GM21390 (cell line): Measurements from ENCODE around the gene COL4A2.

Source experiments
- ATAC-seq: cut with Tn5 transposase; IDR thresholded peaks from one replicate; pipeline ENCODE4 v1.9.1; 2021; ENCODE audit not compliant: unreplicated experiment

Gene COL4A2

DNA sequence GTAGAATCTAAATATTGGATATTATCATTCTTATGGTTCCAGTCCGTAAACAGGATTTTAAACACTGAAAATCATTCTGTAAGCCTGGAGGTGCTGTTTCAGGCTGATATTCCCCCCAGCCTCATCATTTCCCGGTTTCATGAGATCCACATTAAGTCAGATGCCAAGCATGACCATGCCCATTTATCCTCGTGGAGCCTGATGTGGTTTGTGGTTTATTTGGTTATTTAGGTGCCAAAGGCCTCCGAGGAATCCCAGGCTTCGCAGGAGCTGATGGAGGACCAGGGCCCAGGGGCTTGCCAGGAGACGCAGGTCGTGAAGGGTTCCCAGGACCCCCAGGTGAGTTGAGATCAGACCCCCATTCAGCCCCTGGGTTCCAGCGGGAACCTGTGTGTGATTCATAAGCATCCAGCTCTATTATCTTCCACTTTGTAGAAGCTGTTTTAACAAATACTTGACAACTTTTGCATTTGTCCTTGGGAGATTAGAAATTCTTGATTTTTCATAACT, 162.0 kb downstream of the COL4A2 start:
- ATAC-seq, result no peak

- no peak for ATAC-seq
Measured at GRCh38 chr13:110469597-110469996, 162.5 kb downstream of the COL4A2 start.

- ATAC-seq, result no peak
Measured at GRCh38 chr13:110470272-110471009, 163.4 kb downstream of the COL4A2 start.

GRCh38 chr13:110471156-110471832, 164.2 kb downstream of the COL4A2 start:
- peak; percentile 57 for ATAC-seq

DNA sequence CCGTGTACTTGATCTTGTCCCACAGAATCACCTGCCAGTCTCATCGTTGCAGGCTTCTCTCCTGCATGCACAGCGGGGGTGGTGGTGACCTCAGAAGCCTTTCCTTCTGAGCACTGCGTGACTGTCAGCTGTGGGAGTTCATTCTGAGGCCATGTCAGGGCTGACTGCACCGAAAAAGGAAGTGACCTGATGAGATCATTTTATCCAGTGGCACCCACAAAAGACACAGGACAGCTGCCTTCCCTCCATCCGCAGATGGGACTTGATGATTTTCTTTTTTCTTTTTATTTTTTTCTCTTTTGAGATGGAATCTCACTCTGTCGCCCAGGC, 164.7 kb downstream of the COL4A2 start:
- ATAC-seq, result peak; percentile 98

- no peak for ATAC-seq
Measured at GRCh38 chr13:110472904-110473563, 165.9 kb downstream of the COL4A2 start.

DNA sequence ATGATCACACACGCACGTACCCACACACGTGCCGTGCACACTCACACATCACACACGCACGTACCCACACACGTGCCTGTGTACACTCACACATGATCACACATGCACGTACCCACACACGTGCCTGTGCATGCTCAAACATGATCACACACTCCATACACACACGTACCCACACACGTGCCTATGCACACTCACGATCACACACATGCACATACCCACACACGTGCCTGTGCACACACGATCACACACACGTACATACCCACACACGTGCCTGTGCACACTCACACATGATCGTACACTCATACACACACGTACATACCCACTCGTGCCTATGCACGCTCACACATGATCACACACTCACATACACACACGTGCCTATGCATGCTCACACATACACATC, 167.6 kb downstream of the COL4A2 start:
- no peak for ATAC-seq

DNA sequence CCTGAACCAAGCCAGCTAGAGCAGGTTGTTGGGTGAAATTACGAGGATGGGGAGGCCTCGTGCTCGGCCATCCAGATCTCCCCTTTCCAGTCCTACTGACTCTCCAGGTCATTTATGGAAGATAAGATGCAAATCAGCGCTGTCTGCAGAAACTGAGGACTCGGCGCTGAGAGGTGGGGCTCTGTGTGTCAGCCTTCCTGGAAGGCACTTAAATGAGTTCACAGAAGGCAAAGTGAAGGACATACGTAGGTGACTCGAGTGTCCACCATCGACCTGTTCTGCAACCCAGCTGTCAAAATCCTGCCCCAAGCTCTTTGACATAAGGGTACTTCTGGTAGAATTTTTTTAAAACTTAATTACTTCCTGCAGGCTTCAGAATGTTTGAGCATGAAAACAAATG, 168.0 kb downstream of the COL4A2 start:
- no peak for ATAC-seq

GRCh38 chr13:110475550-110476219, 168.6 kb downstream of the COL4A2 start:
- ATAC-seq, result no peak

DNA sequence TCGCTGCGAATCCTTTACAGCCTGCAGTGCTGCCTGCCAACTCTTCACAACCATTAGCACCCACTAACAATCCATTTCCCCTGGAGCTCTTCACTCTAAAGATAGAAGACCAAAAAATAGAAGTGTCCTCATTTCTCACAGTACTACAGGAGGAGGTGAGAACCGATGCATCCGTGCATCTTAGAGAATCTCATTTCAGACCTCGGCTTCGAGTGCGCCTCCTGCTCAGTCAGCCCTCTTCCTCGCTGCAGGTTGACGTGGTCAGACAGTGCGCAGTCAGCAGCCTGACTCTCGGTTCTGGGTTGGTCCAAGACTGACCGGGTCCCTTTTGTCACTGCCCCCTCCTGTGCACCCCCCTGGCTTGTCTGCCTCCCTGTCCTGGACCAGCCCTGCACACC, 169.1 kb downstream of the COL4A2 start:
- no peak for ATAC-seq

- ATAC-seq, result no peak
Measured at GRCh38 chr13:110477706-110478245, 170.7 kb downstream of the COL4A2 start.

DNA sequence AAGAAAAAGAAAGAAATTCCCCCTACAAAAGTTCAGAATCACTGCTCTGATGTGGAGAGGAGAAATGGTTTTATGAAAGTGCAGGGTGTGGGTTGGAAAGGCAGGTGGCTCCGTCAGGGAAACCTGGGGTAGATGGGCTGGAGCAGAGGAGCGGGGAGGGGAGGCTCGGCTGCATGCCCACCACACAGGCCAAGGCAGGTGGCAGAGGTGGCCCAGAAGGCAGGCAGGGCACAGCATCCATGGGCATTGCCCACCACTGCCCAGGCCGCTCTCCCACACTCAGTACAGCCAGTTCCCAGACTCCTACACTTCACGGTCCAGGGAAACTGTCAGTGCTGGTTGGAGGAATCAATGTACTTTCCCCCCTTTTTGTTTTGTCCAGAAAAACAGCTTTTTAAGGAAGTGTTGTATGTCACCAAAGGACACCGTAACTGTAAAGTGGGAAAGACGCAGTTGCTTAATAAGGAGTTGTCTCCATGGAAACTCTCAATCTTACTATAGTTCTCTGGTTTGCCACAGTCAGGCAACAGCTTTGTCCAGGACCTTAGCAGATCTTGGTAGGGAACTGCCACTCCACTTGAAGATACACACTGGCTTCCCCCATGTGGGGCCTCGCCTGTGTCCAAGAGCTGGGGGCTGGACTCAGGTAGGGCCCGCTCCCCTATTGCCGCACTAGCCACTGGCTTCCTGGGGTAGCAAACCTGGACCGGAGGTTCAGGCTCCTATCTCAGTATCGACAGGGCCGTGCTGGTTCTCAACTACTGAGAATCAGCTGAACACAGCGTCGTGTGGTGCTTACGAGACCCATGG, 171.5 kb downstream of the COL4A2 start:
- no peak for ATAC-seq

- no peak for ATAC-seq
Measured at GRCh38 chr13:110479215-110479545, 172.1 kb downstream of the COL4A2 start.

- no peak for ATAC-seq
Measured at GRCh38 chr13:110479648-110480047, 172.6 kb downstream of the COL4A2 start.

GRCh38 chr13:110480161-110480560, 173.1 kb downstream of the COL4A2 start:
- no peak for ATAC-seq

GRCh38 chr13:110483386-110483968, 176.4 kb downstream of the COL4A2 start:
- ATAC-seq, result no peak

GRCh38 chr13:110484290-110485048, 177.4 kb downstream of the COL4A2 start:
- no peak for ATAC-seq

- no peak for ATAC-seq
Measured at GRCh38 chr13:110485604-110486003, 178.5 kb downstream of the COL4A2 start.

GRCh38 chr13:110486061-110486715, 179.1 kb downstream of the COL4A2 start:
- no peak for ATAC-seq
